Measurements from ENCODE around the gene ABCA9. TPM values are rescaled to one million over a fixed set of nuclear protein-coding genes. Genes with fewer than 3 reads are reported as not detected.
A peak's percentile ranks its signal among the peaks of the same experiment; 100 is the strongest.
"Not testable (repeated sequence)": the region's sequence is repeated elsewhere in the genome, so short reads cannot be mapped to it uniquely, and the experiment has no call there.

ABCA9 gene
- total and polyA plus RNA-seq, 2 of the 13 experiments (the other 11 are each of a cell fraction or from before 2014, with no cell fraction given): 0.04 TPM; not detected in 1

DNA sequence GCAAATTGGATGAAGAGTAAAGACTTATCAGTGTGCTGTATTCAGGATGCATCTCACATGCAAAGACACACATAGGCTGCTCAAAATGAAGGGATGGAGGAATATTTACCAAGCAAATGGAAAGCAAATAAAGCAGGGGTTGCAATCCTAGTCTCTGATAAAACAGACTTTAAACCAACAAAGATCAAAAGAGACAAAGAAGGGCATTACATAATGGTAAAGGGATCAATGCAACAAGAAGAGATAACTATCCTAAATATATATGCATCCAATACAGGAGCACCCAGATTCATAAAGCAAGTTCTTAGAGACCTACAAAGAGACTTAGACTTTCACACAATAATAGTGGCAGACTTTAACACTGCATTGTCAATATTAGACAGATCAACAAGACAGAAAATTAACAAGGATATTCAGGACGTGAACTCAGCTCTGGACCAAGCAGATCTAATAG is 12.1 kb upstream of the ABCA9 start (continued):
- peak; percentile 95 for TF ChIP-seq ONECUT2 (CRISPR knock-in tag; IDR thresholded peaks at IDR 0.05)
- peak; percentile 85; the same call in 1 of the 2 replicates for TF ChIP-seq ZKSCAN8 (CRISPR knock-in tag; IDR thresholded peaks at IDR 0.05; ENCODE audit: borderline replicate concordance)
- peak; percentile 99 for TF ChIP-seq GATAD2A (CRISPR knock-in tag; IDR thresholded peaks at IDR 0.05)
- TF ChIP-seq MIER3 (CRISPR knock-in tag; IDR thresholded peaks at IDR 0.05; ENCODE audit: borderline replicate concordance): peak; percentile 56; the same call in 1 of the 2 replicates
- TF ChIP-seq, protein P1, sequence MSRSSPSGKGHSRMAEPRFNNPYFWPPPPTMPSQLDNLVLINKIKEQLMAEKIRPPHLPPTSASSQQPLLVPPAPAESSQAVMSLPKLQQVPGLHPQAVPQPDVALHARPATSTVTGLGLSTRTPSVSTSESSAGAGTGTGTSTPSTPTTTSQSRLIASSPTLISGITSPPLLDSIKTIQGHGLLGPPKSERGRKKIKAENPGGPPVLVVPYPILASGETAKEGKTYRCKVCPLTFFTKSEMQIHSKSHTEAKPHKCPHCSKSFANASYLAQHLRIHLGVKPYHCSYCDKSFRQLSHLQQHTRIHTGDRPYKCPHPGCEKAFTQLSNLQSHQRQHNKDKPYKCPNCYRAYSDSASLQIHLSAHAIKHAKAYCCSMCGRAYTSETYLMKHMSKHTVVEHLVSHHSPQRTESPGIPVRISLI (CRISPR knock-in tag; IDR thresholded peaks at IDR 0.05; ENCODE audit: borderline replicate concordance): peak; percentile 61; the same call in 1 of the 2 replicates

DNA sequence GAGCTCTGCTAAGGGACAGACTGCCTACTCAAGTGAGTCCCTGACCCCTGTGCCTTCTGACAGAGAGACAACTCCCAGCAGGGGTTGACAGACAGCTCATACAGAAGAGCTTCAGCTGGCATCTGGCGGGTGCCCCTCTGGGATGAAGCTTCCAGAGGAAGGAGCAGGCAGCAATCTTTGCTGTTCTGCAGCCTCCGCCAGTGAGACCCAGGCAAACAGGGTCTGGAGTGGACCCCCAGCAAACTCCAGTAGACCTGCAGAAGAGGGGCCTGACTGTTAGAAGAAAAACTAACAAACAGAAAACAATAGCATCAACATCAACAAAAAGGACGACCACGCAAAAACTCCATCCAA is 10.5 kb upstream of the ABCA9 start:
- H3K9me3 ChIP-seq (ENCODE audit: low read length); H3K27ac ChIP-seq (ENCODE audit: extremely low read length, insufficient read depth, low read length); H3K9ac ChIP-seq (ENCODE audit: insufficient read depth, low read depth, low read length); H3K36me3 ChIP-seq (replicated peaks in 1 of 2; ENCODE audit: control insufficient read depth in 1 of 2, insufficient read depth in 2 of 2, low read length in 2 of 2); H4K20me1 ChIP-seq (ENCODE audit: insufficient read depth, low read length); H3K79me2 ChIP-seq (ENCODE audit: insufficient read depth, low read length); CTCF ChIA-PET (ENCODE audit: low intra/inter-chr PET ratio, low total read pairs); H3K4me3 ChIP-seq (replicated peaks in 1 of 3; ENCODE audit: insufficient read depth in 1 of 3, low read depth in 2 of 3, low read length in 3 of 3); BruUV-seq (replicated peaks); H3K27me3 ChIP-seq (ENCODE audit: control insufficient read depth in 1 of 2, insufficient read depth in 2 of 2, low read length in 2 of 2); DNase-seq (ENCODE audit: low spot score); H2AFZ ChIP-seq (ENCODE audit: low read length); FAIRE-seq; H3K4me2 ChIP-seq (ENCODE audit: low read depth, low read length); ATAC-seq; TF ChIP-seq SOX13 (CRISPR knock-in tag; conservative IDR thresholded peaks at IDR 0.05 in 1 of 2, IDR thresholded peaks at IDR 0.05 in 1 of 2): not testable (repeated sequence)
- in situ Hi-C loops (cut with HindIII; ENCODE audit: extremely low pct_ligation_motif_present, low pct_unique_long_range_greater_than_20kb): loop anchor here (25.0 kb wide), 1 partner anchor 284 kb away; no protein-coding TSS in a partner anchor
- WGBS (ENCODE audit: low lambda C conversion rate): 91% methylated on average over 4 of the region's 4 CpGs
- POLR2A ChIA-PET: interaction anchor here (1.1 to 2.9 kb wide), 2 partner anchors 21 to 24 kb away, joined by 4 to 12 read pairs; no protein-coding TSS in a partner anchor
- intact Hi-C loops (cut with micrococcal nuclease; ENCODE audit: unreplicated experiment): loop anchor here (5.0 kb wide), 1 partner anchor 299 kb away; no protein-coding TSS in a partner anchor
- peaks cover 64% of the 10 kb centered on the region for H3K4me1 ChIP-seq (ENCODE audit: insufficient read depth, low read length)
- TF ChIP-seq, protein P2, sequence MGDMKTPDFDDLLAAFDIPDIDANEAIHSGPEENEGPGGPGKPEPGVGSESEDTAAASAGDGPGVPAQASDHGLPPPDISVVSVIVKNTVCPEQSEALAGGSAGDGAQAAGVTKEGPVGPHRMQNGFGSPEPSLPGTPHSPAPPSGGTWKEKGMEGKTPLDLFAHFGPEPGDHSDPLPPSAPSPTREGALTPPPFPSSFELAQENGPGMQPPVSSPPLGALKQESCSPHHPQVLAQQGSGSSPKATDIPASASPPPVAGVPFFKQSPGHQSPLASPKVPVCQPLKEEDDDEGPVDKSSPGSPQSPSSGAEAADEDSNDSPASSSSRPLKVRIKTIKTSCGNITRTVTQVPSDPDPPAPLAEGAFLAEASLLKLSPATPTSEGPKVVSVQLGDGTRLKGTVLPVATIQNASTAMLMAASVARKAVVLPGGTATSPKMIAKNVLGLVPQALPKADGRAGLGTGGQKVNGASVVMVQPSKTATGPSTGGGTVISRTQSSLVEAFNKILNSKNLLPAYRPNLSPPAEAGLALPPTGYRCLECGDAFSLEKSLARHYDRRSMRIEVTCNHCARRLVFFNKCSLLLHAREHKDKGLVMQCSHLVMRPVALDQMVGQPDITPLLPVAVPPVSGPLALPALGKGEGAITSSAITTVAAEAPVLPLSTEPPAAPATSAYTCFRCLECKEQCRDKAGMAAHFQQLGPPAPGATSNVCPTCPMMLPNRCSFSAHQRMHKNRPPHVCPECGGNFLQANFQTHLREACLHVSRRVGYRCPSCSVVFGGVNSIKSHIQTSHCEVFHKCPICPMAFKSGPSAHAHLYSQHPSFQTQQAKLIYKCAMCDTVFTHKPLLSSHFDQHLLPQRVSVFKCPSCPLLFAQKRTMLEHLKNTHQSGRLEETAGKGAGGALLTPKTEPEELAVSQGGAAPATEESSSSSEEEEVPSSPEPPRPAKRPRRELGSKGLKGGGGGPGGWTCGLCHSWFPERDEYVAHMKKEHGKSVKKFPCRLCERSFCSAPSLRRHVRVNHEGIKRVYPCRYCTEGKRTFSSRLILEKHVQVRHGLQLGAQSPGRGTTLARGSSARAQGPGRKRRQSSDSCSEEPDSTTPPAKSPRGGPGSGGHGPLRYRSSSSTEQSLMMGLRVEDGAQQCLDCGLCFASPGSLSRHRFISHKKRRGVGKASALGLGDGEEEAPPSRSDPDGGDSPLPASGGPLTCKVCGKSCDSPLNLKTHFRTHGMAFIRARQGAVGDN (CRISPR knock-in tag; IDR thresholded peaks at IDR 0.05): peak; percentile 46
- TF ChIP-seq ZNF777 (CRISPR knock-in tag; IDR thresholded peaks at IDR 0.05) (0 out of 2 replicates have a peak, but pooled peaks have one; percentile 2), SOX13 (IDR thresholded peaks at IDR 0.05) (0 out of 2 replicates have a peak, but pooled peaks have one; percentile 3), SOX5 (CRISPR knock-in tag; IDR thresholded peaks at IDR 0.05; ENCODE audit: borderline replicate concordance) (peak; percentile 2; the same call in 1 of the 2 replicates), ZNF501 (CRISPR knock-in tag; IDR thresholded peaks at IDR 0.05) (0 out of 2 replicates have a peak, but pooled peaks have one; percentile 9), SAP130 (CRISPR knock-in tag; IDR thresholded peaks at IDR 0.05; ENCODE audit: low read depth) (0 out of 2 replicates have a peak, but pooled peaks have one; percentile 7)
- TF ChIP-seq, protein P3, sequence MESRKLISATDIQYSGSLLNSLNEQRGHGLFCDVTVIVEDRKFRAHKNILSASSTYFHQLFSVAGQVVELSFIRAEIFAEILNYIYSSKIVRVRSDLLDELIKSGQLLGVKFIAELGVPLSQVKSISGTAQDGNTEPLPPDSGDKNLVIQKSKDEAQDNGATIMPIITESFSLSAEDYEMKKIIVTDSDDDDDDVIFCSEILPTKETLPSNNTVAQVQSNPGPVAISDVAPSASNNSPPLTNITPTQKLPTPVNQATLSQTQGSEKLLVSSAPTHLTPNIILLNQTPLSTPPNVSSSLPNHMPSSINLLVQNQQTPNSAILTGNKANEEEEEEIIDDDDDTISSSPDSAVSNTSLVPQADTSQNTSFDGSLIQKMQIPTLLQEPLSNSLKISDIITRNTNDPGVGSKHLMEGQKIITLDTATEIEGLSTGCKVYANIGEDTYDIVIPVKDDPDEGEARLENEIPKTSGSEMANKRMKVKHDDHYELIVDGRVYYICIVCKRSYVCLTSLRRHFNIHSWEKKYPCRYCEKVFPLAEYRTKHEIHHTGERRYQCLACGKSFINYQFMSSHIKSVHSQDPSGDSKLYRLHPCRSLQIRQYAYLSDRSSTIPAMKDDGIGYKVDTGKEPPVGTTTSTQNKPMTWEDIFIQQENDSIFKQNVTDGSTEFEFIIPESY (CRISPR knock-in tag; IDR thresholded peaks at IDR 0.05): peak; percentile 70
- TF ChIP-seq, protein P4, sequence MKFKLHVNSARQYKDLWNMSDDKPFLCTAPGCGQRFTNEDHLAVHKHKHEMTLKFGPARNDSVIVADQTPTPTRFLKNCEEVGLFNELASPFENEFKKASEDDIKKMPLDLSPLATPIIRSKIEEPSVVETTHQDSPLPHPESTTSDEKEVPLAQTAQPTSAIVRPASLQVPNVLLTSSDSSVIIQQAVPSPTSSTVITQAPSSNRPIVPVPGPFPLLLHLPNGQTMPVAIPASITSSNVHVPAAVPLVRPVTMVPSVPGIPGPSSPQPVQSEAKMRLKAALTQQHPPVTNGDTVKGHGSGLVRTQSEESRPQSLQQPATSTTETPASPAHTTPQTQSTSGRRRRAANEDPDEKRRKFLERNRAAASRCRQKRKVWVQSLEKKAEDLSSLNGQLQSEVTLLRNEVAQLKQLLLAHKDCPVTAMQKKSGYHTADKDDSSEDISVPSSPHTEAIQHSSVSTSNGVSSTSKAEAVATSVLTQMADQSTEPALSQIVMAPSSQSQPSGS (CRISPR knock-in tag; IDR thresholded peaks at IDR 0.05): 0 out of 2 replicates have a peak, but pooled peaks have one; percentile 16
